ENCODE data around the gene SIM1. TPM values are rescaled to one million over a fixed set of nuclear protein-coding genes. Genes with fewer than 3 reads are reported as not detected.
A peak's percentile ranks its signal among the peaks of the same experiment; 100 is the strongest.

Gene SIM1
- total RNA-seq, 2 experiments from 2014 or later = not detected

GRCh38 chr6:100459592-100460184 is 5.0 kb downstream of the SIM1 start:
- ChIA-PET POLR2A (interaction anchor here (0.6 kb wide), 1 partner anchor 15 kb away, joined by 3 read pairs; no protein-coding TSS in a partner anchor), CTCF (interaction anchor here (1.3 to 1.6 kb wide), 4 partner anchors 343 to 852 kb away, joined by 3 read pairs; no protein-coding TSS in a partner anchor)
- Mint-ChIP-seq H3K27me3 (ENCODE audit: low read depth) (peaks cover 81% of the 10 kb centered on the region), H3K9me3 (ENCODE audit: insufficient read depth) (peaks cover 6% of the 10 kb centered on the region), H3K36me3 (ENCODE audit: low read depth) (peaks cover 20% of the 10 kb centered on the region), H3K4me1 (ENCODE audit: low read depth) (peaks cover 8% of the 10 kb centered on the region), H3K27ac (no peak overlapping the region), H3K4me3 (no peak overlapping the region)
- no peak for ATAC-seq
- DNase-seq = no peak

- H3K4me3 Mint-ChIP-seq = no peak overlapping the region
- peaks cover 86% of the 10 kb centered on the region for H3K27me3 Mint-ChIP-seq (ENCODE audit: low read depth)
- ATAC-seq = no peak
- H3K4me1 Mint-ChIP-seq (ENCODE audit: low read depth) = peaks cover 8% of the 10 kb centered on the region
- ChIA-PET CTCF (interaction anchor here (1.4 kb wide), 1 partner anchor 851 kb away, joined by 3 read pairs; no protein-coding TSS in a partner anchor), POLR2A (no interaction called here)
- H3K9me3 Mint-ChIP-seq (ENCODE audit: insufficient read depth) = peaks cover 6% of the 10 kb centered on the region
- H3K27ac Mint-ChIP-seq = peak overlapping the region; percentile 11
- peaks cover 24% of the 10 kb centered on the region for H3K36me3 Mint-ChIP-seq (ENCODE audit: low read depth)
- DNase-seq = no peak
Observed at GRCh38 chr6:100458841-100459591, 5.7 kb downstream of the SIM1 start.

- Mint-ChIP-seq H3K4me1 (ENCODE audit: low read depth) (peaks cover 6% of the 10 kb centered on the region), H3K27ac (no peak overlapping the region), H3K36me3 (ENCODE audit: low read depth) (peaks cover 18% of the 10 kb centered on the region), H3K4me3 (peak overlapping the region; percentile 12), H3K9me3 (ENCODE audit: insufficient read depth) (peaks cover 6% of the 10 kb centered on the region), H3K27me3 (ENCODE audit: low read depth) (peaks cover 85% of the 10 kb centered on the region)
- CTCF ChIA-PET = no interaction called here
- DNase-seq (no peak), ATAC-seq (no peak)
- POLR2A ChIA-PET = no interaction called here
Observed at GRCh38 chr6:100457311-100457990, 7.3 kb downstream of the SIM1 start.

- H3K9me3 Mint-ChIP-seq (ENCODE audit: insufficient read depth) = peaks cover 6% of the 10 kb centered on the region
- CTCF ChIA-PET = no interaction called here
- no peak overlapping the region for H3K4me3 Mint-ChIP-seq
- H3K36me3 Mint-ChIP-seq (ENCODE audit: low read depth) = peaks cover 18% of the 10 kb centered on the region
- H3K27me3 Mint-ChIP-seq (ENCODE audit: low read depth) = peaks cover 79% of the 10 kb centered on the region
- no peak for ATAC-seq
- H3K27ac Mint-ChIP-seq = peak overlapping the region; percentile 18
- POLR2A ChIA-PET = no interaction called here
- DNase-seq = no peak
- H3K4me1 Mint-ChIP-seq (ENCODE audit: low read depth) = peaks cover 2% of the 10 kb centered on the region
Observed at GRCh38 chr6:100456908-100457235, 7.8 kb downstream of the SIM1 start.

GRCh38 chr6:100456141-100456907 is 8.4 kb downstream of the SIM1 start:
- ChIA-PET POLR2A (no interaction called here), CTCF (no interaction called here)
- peaks cover 6% of the 10 kb centered on the region for H3K9me3 Mint-ChIP-seq (ENCODE audit: insufficient read depth)
- H3K4me3 Mint-ChIP-seq = peak overlapping the region; percentile 11
- H3K4me1 Mint-ChIP-seq (ENCODE audit: low read depth) = no peaks in the 10 kb centered on the region
- H3K36me3 Mint-ChIP-seq (ENCODE audit: low read depth) = peaks cover 18% of the 10 kb centered on the region
- no peak for ATAC-seq
- H3K27me3 Mint-ChIP-seq (ENCODE audit: low read depth) = peaks cover 76% of the 10 kb centered on the region
- H3K27ac Mint-ChIP-seq = peak overlapping the region; percentile 18
- no peak for DNase-seq

- Mint-ChIP-seq H3K36me3 (ENCODE audit: low read depth) (peaks cover 18% of the 10 kb centered on the region), H3K27me3 (ENCODE audit: low read depth) (peaks cover 70% of the 10 kb centered on the region), H3K4me1 (ENCODE audit: low read depth) (no peaks in the 10 kb centered on the region), H3K9me3 (ENCODE audit: insufficient read depth) (peaks cover 6% of the 10 kb centered on the region), H3K4me3 (no peak overlapping the region), H3K27ac (peak overlapping the region; percentile 53)
- ATAC-seq = no peak
- no peak for DNase-seq
- ChIA-PET POLR2A (no interaction called here), CTCF (no interaction called here)
Observed at GRCh38 chr6:100455230-100456124, 9.2 kb downstream of the SIM1 start.

- peaks cover 18% of the 10 kb centered on the region for H3K36me3 Mint-ChIP-seq (ENCODE audit: low read depth)
- ChIA-PET POLR2A (no interaction called here), CTCF (interaction anchor here (2.0 kb wide), 1 partner anchor 11 kb away, joined by 6 read pairs; no protein-coding TSS in a partner anchor)
- ATAC-seq (no peak), DNase-seq (no peak)
- H3K27ac Mint-ChIP-seq = peak overlapping the region; percentile 53
- H3K27me3 Mint-ChIP-seq (ENCODE audit: low read depth) = peaks cover 68% of the 10 kb centered on the region
- peaks cover 6% of the 10 kb centered on the region for H3K9me3 Mint-ChIP-seq (ENCODE audit: insufficient read depth)
- no peak overlapping the region for H3K4me3 Mint-ChIP-seq
- no peaks in the 10 kb centered on the region for H3K4me1 Mint-ChIP-seq (ENCODE audit: low read depth)
Observed at GRCh38 chr6:100454551-100455229, 10.0 kb downstream of the SIM1 start.

- Mint-ChIP-seq H3K9me3 (ENCODE audit: insufficient read depth) (peaks cover 6% of the 10 kb centered on the region), H3K27me3 (ENCODE audit: low read depth) (peaks cover 68% of the 10 kb centered on the region), H3K27ac (no peak overlapping the region), H3K36me3 (ENCODE audit: low read depth) (peaks cover 18% of the 10 kb centered on the region), H3K4me3 (no peak overlapping the region), H3K4me1 (ENCODE audit: low read depth) (no peaks in the 10 kb centered on the region)
- ATAC-seq (no peak), DNase-seq (no peak)
- ChIA-PET POLR2A (no interaction called here), CTCF (interaction anchor here (2.0 kb wide), 1 partner anchor 12 kb away, joined by 6 read pairs; no protein-coding TSS in a partner anchor)
Observed at GRCh38 chr6:100453701-100454521, 10.8 kb downstream of the SIM1 start.

GRCh38 chr6:100452998-100453397 is 11.7 kb downstream of the SIM1 start:
- Mint-ChIP-seq H3K36me3 (ENCODE audit: low read depth) (peaks cover 23% of the 10 kb centered on the region), H3K27ac (no peak overlapping the region), H3K9me3 (ENCODE audit: insufficient read depth) (peaks cover 6% of the 10 kb centered on the region), H3K4me1 (ENCODE audit: low read depth) (no peaks in the 10 kb centered on the region), H3K4me3 (no peak overlapping the region), H3K27me3 (ENCODE audit: low read depth) (peaks cover 68% of the 10 kb centered on the region)
- ATAC-seq = no peak
- POLR2A ChIA-PET = no interaction called here
- CTCF ChIA-PET = interaction anchor here (2.0 kb wide), 1 partner anchor 13 kb away, joined by 6 read pairs; no protein-coding TSS in a partner anchor
- no peak for DNase-seq

- peaks cover 9% of the 10 kb centered on the region for H3K4me1 Mint-ChIP-seq (ENCODE audit: low read depth)
- no peak for DNase-seq
- H3K4me3 Mint-ChIP-seq = no peak overlapping the region
- H3K27me3 Mint-ChIP-seq (ENCODE audit: low read depth) = peaks cover 68% of the 10 kb centered on the region
- H3K27ac Mint-ChIP-seq = no peak overlapping the region
- no peak for ATAC-seq
- H3K9me3 Mint-ChIP-seq (ENCODE audit: insufficient read depth) = peaks cover 11% of the 10 kb centered on the region
- ChIA-PET CTCF (no interaction called here), POLR2A (no interaction called here)
- H3K36me3 Mint-ChIP-seq (ENCODE audit: low read depth) = peaks cover 19% of the 10 kb centered on the region
Observed at GRCh38 chr6:100451577-100451976, 13.1 kb downstream of the SIM1 start.

Measured in activated CD8-positive, alpha-beta T cell treated with anti-CD3 and anti-CD28 coated beads, Interleukin-2, amount 10 ng/mL, durations not matched to agents 7 days and 5 days (primary cell).